Amniotic epithelial cell (primary cell): Measurements from ENCODE around the gene FAM236B.
"Not testable (repeated sequence)": the region's sequence is repeated elsewhere in the genome, so short reads cannot be mapped to it uniquely, and the experiment has no call there.

ENCODE experiments used
- DNase-seq: peaks from one replicate; pipeline ENCODE4 v3.0.0-alpha.2; 2010; ENCODE audit warnings: low read depth

The FAM236B gene

GRCh38 chrX:72782560-72782959 lies at the start of gene FAM236B:
Gene FAM236B (minus strand): TSS chrX:72782660. CDS start chrX:72782560, 100 bp downstream.
- not testable (repeated sequence) for DNase-seq

- not testable (repeated sequence) for DNase-seq
These were observed 48.2 kb upstream of the FAM236B start for GRCh38 chrX:72830701-72831100.

GRCh38 chrX:72808110-72808509 lies 25.6 kb upstream of the FAM236B start, which contains the start of gene FAM236D:
Gene FAM236D (minus strand): TSS chrX:72808210. CDS start chrX:72808110, 100 bp downstream.
- DNase-seq = not testable (repeated sequence)

GRCh38 chrX:72790390-72790789 lies 7.9 kb upstream of the FAM236B start:
- not testable (repeated sequence) for DNase-seq

GRCh38 chrX:72788142-72788541 lies 5.7 kb upstream of the FAM236B start:
- DNase-seq = not testable (repeated sequence)

- not testable (repeated sequence) for DNase-seq
These were observed 1.5 kb upstream of the FAM236B start for GRCh38 chrX:72783964-72784363.

GRCh38 chrX:72783365-72783936 lies 991 bp upstream of the FAM236B start:
- DNase-seq = not testable (repeated sequence)

- not testable (repeated sequence) for DNase-seq
These were observed 4.3 kb downstream of the FAM236B start for GRCh38 chrX:72778146-72778545.

- not testable (repeated sequence) for DNase-seq
These were observed 5.0 kb downstream of the FAM236B start for GRCh38 chrX:72777467-72777790.

GRCh38 chrX:72776653-72777466 lies 5.6 kb downstream of the FAM236B start, which contains the start of gene DMRTC1B:
Gene DMRTC1B (plus strand): TSS chrX:72776890. CDS start chrX:72845136, 68,246 bp downstream.
- not testable (repeated sequence) for DNase-seq

- not testable (repeated sequence) for DNase-seq
These were observed 22.0 kb downstream of the FAM236B start for GRCh38 chrX:72760454-72760853.

- not testable (repeated sequence) for DNase-seq
These were observed 33.9 kb downstream of the FAM236B start for GRCh38 chrX:72748545-72748944.

GRCh38 chrX:72745546-72745945 lies 36.9 kb downstream of the FAM236B start:
- not testable (repeated sequence) for DNase-seq

- DNase-seq = peak; percentile 24
These were observed 46.9 kb downstream of the FAM236B start for GRCh38 chrX:72735561-72735960.

GRCh38 chrX:72733636-72734035 lies 48.8 kb downstream of the FAM236B start:
- DNase-seq = not testable (repeated sequence)
